CD14-positive monocyte (primary cell): ENCODE results near the gene ZCCHC17. TPM values are rescaled to one million over a fixed set of nuclear protein-coding genes. Genes with fewer than 3 reads are reported as not detected.

Experiments
- DNase-seq, 3 donors: peaks; one replicate each; pipeline ENCODE4 v3.0.0-alpha.2; 2011 to 2022
- H2AFZ ChIP-seq: 2 replicates; pipeline ENCODE4 v1.6.0; 2012; ENCODE audit warnings: mild to moderate bottlenecking, low read depth, low read length, inconsistent platforms; ENCODE audit not compliant: insufficient read depth, poor library complexity, severe bottlenecking
- H3K27ac ChIP-seq, 2 donors: 1 replicate in 1 of 2; 2 replicates in 1 of 2; pipeline ENCODE4 v1.5.1; 2012 to 2013; ENCODE audit warnings: low read length in 2 of 2, control low read depth in 1 of 2, inconsistent platforms in 1 of 2, low read depth in 1 of 2, mild to moderate bottlenecking in 1 of 2
- H3K27me3 ChIP-seq, 2 donors: one replicate each; pipeline versions ENCODE4 v1.6.0 to v1.6.1; 2011 to 2013; ENCODE audit warnings: low read length in 2 of 2; ENCODE audit not compliant: control insufficient read depth in 2 of 2, insufficient read depth in 2 of 2
- H3K36me3 ChIP-seq, 2 donors: replicated peaks in 1 of 2; 1 replicate in 1 of 2; 2 replicates in 1 of 2; pipeline versions ENCODE4 v1.5.1 to v1.6.1; 2012 to 2013; ENCODE audit warnings: low read length in 2 of 2, control low read depth in 1 of 2, inconsistent platforms in 1 of 2, mild to moderate bottlenecking in 1 of 2; ENCODE audit not compliant: insufficient read depth in 2 of 2, control insufficient read depth in 1 of 2
- H3K4me1 ChIP-seq, 2 donors: 1 replicate in 1 of 2; 2 replicates in 1 of 2; pipeline versions ENCODE4 v1.5.1 to v1.6.1; 2012 to 2013; ENCODE audit warnings: low read length in 2 of 2, control low read depth in 1 of 2, inconsistent platforms in 1 of 2, mild to moderate bottlenecking in 1 of 2, moderate library complexity in 1 of 2; ENCODE audit not compliant: insufficient read depth in 2 of 2, control insufficient read depth in 1 of 2
- H3K4me2 ChIP-seq: replicated peaks from 2 replicates; pipeline ENCODE3; 2012; ENCODE audit warnings: low read length, moderate library complexity, mild to moderate bottlenecking; ENCODE audit not compliant: poor library complexity, severe bottlenecking; ENCODE audit errors: extremely low read depth
- H3K4me3 ChIP-seq, 3 experiments: fragments of 200-600 bp in 1 of 3; sonication (generic) in 1 of 3; replicated peaks in 1 of 3; 1 replicate in 2 of 3; 2 replicates in 1 of 3; pipeline ENCODE4 v1.5.1; 2011 to 2013; ENCODE audit warnings: low read length in 3 of 3, mild to moderate bottlenecking in 3 of 3, control low read depth in 2 of 3, low read depth in 2 of 3, inconsistent platforms in 1 of 3, moderate library complexity in 1 of 3
- H3K79me2 ChIP-seq: 2 replicates; pipeline ENCODE4 v1.6.0; 2012; ENCODE audit warnings: mild to moderate bottlenecking, control low read depth, inconsistent platforms, low read length, moderate library complexity; ENCODE audit not compliant: insufficient read depth
- H3K9ac ChIP-seq: 2 replicates; pipeline ENCODE4 v1.6.0; 2017; ENCODE audit warnings: low read length, mild to moderate bottlenecking; ENCODE audit not compliant: insufficient read depth, poor library complexity, severe bottlenecking
- H3K9me3 ChIP-seq, 2 donors: replicated peaks in 1 of 2; 1 replicate in 1 of 2; 2 replicates in 1 of 2; pipeline versions ENCODE4 v1.5.1 to v1.6.1; 2012 to 2013; ENCODE audit warnings: low read length in 2 of 2, control low read depth in 1 of 2; ENCODE audit not compliant: control insufficient read depth in 1 of 2, insufficient read depth in 1 of 2
- H4K20me1 ChIP-seq: 2 replicates; pipeline ENCODE4 v1.6.0; 2012; ENCODE audit warnings: mild to moderate bottlenecking, low read length, control low read depth, moderate library complexity; ENCODE audit not compliant: insufficient read depth
- H3K27ac Mint-ChIP-seq, 7 donors: one replicate each; pipeline ENCODE4 v1.8.0; 2020; ENCODE audit warnings: mild to moderate bottlenecking in 7 of 7, mixed read lengths in 7 of 7, moderate library complexity in 6 of 7, inconsistent platforms in 2 of 7
- H3K27me3 Mint-ChIP-seq, 3 donors: one replicate each; pipeline ENCODE4 v1.8.0; 2021 to 2022; ENCODE audit warnings: low read depth in 3 of 3, mild to moderate bottlenecking in 3 of 3, mixed read lengths in 3 of 3, moderate library complexity in 3 of 3, inconsistent platforms in 1 of 3
- H3K36me3 Mint-ChIP-seq, 2 donors: one replicate each; pipeline ENCODE4 v1.8.0; 2020; ENCODE audit warnings: mixed read lengths in 2 of 2, inconsistent platforms in 1 of 2, mild to moderate bottlenecking in 1 of 2
- H3K4me1 Mint-ChIP-seq: one replicate; pipeline ENCODE4 v1.8.0; 2020; ENCODE audit warnings: mild to moderate bottlenecking, mixed read lengths
- H3K4me3 Mint-ChIP-seq, 2 donors: one replicate each; pipeline ENCODE4 v1.8.0; 2020; ENCODE audit warnings: mild to moderate bottlenecking in 2 of 2, mixed read lengths in 2 of 2, moderate library complexity in 1 of 2
- H3K9me3 Mint-ChIP-seq, 7 donors: one replicate each; pipeline ENCODE4 v1.8.0; 2020 to 2022; ENCODE audit warnings: mixed read lengths in 7 of 7, mild to moderate bottlenecking in 6 of 7, moderate library complexity in 6 of 7, inconsistent platforms in 2 of 7
- WGBS: methylation state at CpG from one replicate; pipeline ENCODE4 v1.1.5; 2013; ENCODE audit warnings: missing lambda C conversion rate; ENCODE audit not compliant: insufficient coverage; 5-methylcytosine and 5-hydroxymethylcytosine counted together
- intact Hi-C, 2 donors: fragments of 100-400 bp; cut with micrococcal nuclease; formaldehyde crosslinking; loops; one replicate each; pipeline versions ENCODE4 v1.15.0 to v1.15.1; 2023
- polyA plus RNA-seq, 3 donors: library from polyadenylated mRNA; depleted of rRNA in 1 of 3; unstranded in 2 of 3; stranded (reverse) in 1 of 3; fragments of 300-500 nt in 2 of 3; fragments of >200 nt in 1 of 3; fragmentation: Illumina TruSeq in 2 of 3; gene quantifications; 1 replicate in 2 of 3; 2 replicates in 1 of 3; pipeline ENCODE4 v1.2.3, GENCODE V29; 2012 to 2021
- TF ChIP-seq, protein P1 (sequence below): fragments of 200-600 bp; IDR thresholded peaks from one replicate; pipeline ENCODE4 v1.8.0; 2022; ENCODE audit warnings: antibody characterized with exemption, mild to moderate bottlenecking

ZCCHC17 gene
- polyA plus RNA-seq, 3 donors = 17.0 to 32.3 (median 29.3) TPM

DNA sequence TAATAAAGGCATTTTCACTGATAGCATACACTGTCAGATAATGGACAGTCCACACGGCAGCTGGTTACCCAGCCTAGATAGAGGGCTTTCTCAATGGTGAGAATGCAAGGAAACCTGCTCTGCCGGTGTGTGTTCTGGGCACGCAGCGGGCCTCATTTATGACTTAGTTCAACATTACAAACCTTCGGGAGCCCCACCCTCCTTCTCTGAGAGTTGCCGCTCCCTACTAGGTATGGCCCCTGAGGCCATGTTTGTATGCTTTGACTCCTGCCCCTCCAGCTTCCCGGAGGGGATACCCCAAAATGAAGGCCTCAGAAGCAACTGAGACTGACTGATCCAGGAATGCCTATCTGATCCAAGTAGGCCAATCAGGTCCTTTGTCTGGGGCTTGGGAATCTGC lies 93.2 kb downstream of the ZCCHC17 start:
- no peaks in the 10 kb centered on the region for H3K36me3 Mint-ChIP-seq
- no peak overlapping the region for H3K4me3 Mint-ChIP-seq
- TF ChIP-seq, protein P1, sequence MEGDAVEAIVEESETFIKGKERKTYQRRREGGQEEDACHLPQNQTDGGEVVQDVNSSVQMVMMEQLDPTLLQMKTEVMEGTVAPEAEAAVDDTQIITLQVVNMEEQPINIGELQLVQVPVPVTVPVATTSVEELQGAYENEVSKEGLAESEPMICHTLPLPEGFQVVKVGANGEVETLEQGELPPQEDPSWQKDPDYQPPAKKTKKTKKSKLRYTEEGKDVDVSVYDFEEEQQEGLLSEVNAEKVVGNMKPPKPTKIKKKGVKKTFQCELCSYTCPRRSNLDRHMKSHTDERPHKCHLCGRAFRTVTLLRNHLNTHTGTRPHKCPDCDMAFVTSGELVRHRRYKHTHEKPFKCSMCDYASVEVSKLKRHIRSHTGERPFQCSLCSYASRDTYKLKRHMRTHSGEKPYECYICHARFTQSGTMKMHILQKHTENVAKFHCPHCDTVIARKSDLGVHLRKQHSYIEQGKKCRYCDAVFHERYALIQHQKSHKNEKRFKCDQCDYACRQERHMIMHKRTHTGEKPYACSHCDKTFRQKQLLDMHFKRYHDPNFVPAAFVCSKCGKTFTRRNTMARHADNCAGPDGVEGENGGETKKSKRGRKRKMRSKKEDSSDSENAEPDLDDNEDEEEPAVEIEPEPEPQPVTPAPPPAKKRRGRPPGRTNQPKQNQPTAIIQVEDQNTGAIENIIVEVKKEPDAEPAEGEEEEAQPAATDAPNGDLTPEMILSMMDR = no peak
- Histone ChIP-seq H3K36me3 (no peaks in the 10 kb centered on the region), H4K20me1 (no peaks in the 10 kb centered on the region), H3K9me3 (no peaks in the 10 kb centered on the region), H2AFZ (no peak overlapping the region), H3K4me2 (no peak overlapping the region), H3K79me2 (no peaks in the 10 kb centered on the region), H3K4me3 (no peak overlapping the region), H3K4me1 (peaks cover 7 to 9% of the 10 kb centered on the region in 2 donors), H3K27ac (no peak overlapping the region), H3K9ac (no peak overlapping the region), H3K27me3 (no peaks in the 10 kb centered on the region)
- H3K27ac Mint-ChIP-seq = no peak overlapping the region
- WGBS = 98% methylated on average over 7 of the region's 7 CpGs
- H3K9me3 Mint-ChIP-seq = peaks cover 0 to 2% (median 0%) of the 10 kb centered on the region in 7 donors
- H3K4me1 Mint-ChIP-seq = peaks cover 9% of the 10 kb centered on the region
- peaks cover 2 to 8% (median 3%) of the 10 kb centered on the region in 3 donors for H3K27me3 Mint-ChIP-seq
- intact Hi-C loops = no loop called here
- DNase-seq = no peak

DNA sequence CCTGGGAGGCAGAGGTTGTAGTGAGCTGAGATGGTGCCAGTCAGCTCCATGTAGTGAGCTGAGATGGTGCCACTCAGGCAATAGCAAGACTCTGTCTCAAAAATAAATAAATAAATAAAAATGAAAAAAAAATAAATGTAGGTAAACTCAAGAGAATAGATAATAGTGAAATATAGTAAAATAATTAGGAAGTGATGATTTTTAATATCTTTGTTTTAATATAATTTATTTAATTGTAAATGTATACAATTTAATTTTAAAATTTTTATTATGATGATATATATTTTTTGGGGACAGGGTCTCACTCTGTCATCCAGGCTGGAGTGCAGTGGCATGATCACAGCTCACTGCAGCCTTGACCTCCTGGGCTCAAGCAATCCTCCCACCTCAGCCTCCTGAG lies 96.6 kb downstream of the ZCCHC17 start:
- Histone ChIP-seq H3K9ac (no peak overlapping the region), H3K9me3 (no peaks in the 10 kb centered on the region), H3K27ac (no peak overlapping the region), H4K20me1 (no peaks in the 10 kb centered on the region), H3K4me1 (peaks cover 13 to 26% of the 10 kb centered on the region in 2 donors), H3K4me3 (no peak overlapping the region), H2AFZ (no peak overlapping the region), H3K4me2 (no peak overlapping the region), H3K27me3 (no peaks in the 10 kb centered on the region), H3K79me2 (no peaks in the 10 kb centered on the region), H3K36me3 (no peaks in the 10 kb centered on the region)
- intact Hi-C loops = no loop called here
- DNase-seq = no peak
- H3K36me3 Mint-ChIP-seq = no peaks in the 10 kb centered on the region
- peak overlapping the region in 1 of 7 donors; percentile 20 for H3K27ac Mint-ChIP-seq
- H3K9me3 Mint-ChIP-seq = peaks cover 0 to 1% (median 0%) of the 10 kb centered on the region in 7 donors
- H3K4me1 Mint-ChIP-seq = peaks cover 31% of the 10 kb centered on the region
- TF ChIP-seq, protein P1 = no peak
- no peak overlapping the region for H3K4me3 Mint-ChIP-seq
- H3K27me3 Mint-ChIP-seq = peaks cover 2 to 4% (median 3%) of the 10 kb centered on the region in 3 donors
